Activated naive CD8-positive, alpha-beta T cell treated with anti-CD3 and anti-CD28 coated beads, Interleukin-2, amount 10 ng/mL, durations not matched to agents 7 days and 5 days (primary cell): ENCODE results near the gene REG1A. TPM values are rescaled to one million over a fixed set of nuclear protein-coding genes. Genes with fewer than 3 reads are reported as not detected.

Source experiments
- ATAC-seq: fragments of 150-1000 bp; cut with Tn5 transposase; one replicate; pipeline ENCODE4 v1.10.0; 2021; ENCODE audit warnings: low read depth, moderate library complexity
- POLR2A ChIA-PET: fragments of 350-600 bp; sonication (Branson Sonifier 250); formaldehyde crosslinking; loops from one replicate; lab custom pipeline; 2021; ENCODE audit warnings: antibody characterized with exemption; lab: Charles Lee
- DNase-seq: peaks from one replicate; pipeline ENCODE4 v3.0.0; 2021
- H3K27ac Mint-ChIP-seq: one replicate; pipeline ENCODE4 v1.8.0; 2022; ENCODE audit warnings: mild to moderate bottlenecking, mixed read lengths
- H3K27me3 Mint-ChIP-seq: one replicate; pipeline ENCODE4 v1.8.0; 2022; ENCODE audit warnings: mild to moderate bottlenecking, moderate library complexity, mixed read lengths
- H3K36me3 Mint-ChIP-seq: one replicate; pipeline ENCODE4 v1.8.0; 2021; ENCODE audit warnings: mild to moderate bottlenecking, mixed read lengths
- H3K4me1 Mint-ChIP-seq: one replicate; pipeline ENCODE4 v1.8.0; 2021; ENCODE audit warnings: mixed read lengths
- H3K4me3 Mint-ChIP-seq: one replicate; pipeline ENCODE4 v1.8.0; 2022; ENCODE audit warnings: mild to moderate bottlenecking, moderate library complexity, mixed read lengths
- H3K9me3 Mint-ChIP-seq: one replicate; pipeline ENCODE4 v1.8.0; 2021; ENCODE audit warnings: mixed read lengths
- total RNA-seq, 2 experiments: library from RNA; stranded (reverse); gene quantifications; one replicate each; pipeline ENCODE4 v1.2.3, GENCODE V29; 2021

REG1A gene
- total RNA-seq: not detected

DNA sequence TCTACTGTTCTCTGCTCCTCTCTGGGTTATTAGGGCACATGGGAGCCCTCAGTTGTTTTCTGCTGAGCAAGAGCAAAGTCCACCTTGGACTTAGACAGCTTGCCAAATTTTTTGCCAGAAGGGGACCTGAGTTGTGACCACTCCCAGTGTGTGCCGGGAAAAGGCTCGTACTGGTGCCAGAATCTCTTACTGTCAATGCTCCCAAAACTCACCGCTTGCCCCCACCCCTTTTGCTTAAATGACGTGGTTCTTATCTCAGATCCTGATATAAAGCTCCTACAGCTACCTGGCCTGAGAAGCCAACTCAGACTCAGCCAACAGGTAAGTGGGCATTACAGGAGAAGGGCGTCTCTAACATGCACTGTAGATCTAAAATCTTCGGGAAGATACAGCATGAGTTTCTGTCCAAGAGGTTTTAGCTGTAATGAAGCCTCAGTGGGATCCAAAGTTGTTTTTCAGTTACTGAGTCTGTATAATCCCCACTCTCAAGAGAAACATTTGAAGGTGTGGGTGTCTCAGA is at the start of gene REG1A:
Gene REG1A (plus strand): TSS at position 295 of the 520 bp plus-strand sequence. CDS start 374 bp downstream, outside the sequence.
- no peaks in the 10 kb centered on the region for H3K27me3 Mint-ChIP-seq
- DNase-seq: no peak
- no peak within 1 kb of the TSS for H3K27ac Mint-ChIP-seq
- peaks cover 1% of the 10 kb centered on the region for H3K9me3 Mint-ChIP-seq
- POLR2A ChIA-PET: no interaction called here
- no peaks in the 10 kb centered on the region for H3K4me1 Mint-ChIP-seq
- no peak within 1 kb of the TSS for H3K4me3 Mint-ChIP-seq
- no peaks in the 10 kb centered on the region for H3K36me3 Mint-ChIP-seq
- ATAC-seq: no peak

DNA sequence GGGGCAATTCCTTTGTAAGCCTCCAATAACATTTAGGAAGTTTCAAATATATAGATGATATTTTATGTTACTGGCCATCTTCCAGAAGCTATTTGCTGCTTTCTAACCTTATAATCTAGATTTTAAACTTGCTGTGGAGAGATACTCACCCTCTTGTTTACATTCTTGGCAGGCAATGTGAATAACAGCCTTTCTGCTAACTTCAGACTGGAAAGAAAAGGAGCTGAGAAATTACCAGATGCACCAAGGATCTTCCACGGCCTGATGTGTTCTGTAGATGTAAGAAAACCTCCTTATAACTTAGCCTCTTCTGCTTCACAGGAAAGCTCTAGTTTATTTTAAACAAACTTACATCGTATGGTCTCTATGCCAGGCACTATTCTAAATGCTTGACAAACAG is 49.2 kb upstream of the REG1A start:
- ATAC-seq (no peak), DNase-seq (no peak)
- peaks cover 9% of the 10 kb centered on the region for H3K9me3 Mint-ChIP-seq
- no peaks in the 10 kb centered on the region for H3K27me3 Mint-ChIP-seq
- H3K4me1 Mint-ChIP-seq: no peaks in the 10 kb centered on the region
- H3K27ac Mint-ChIP-seq: no peak overlapping the region
- no peaks in the 10 kb centered on the region for H3K36me3 Mint-ChIP-seq
- no peak overlapping the region for H3K4me3 Mint-ChIP-seq
- POLR2A ChIA-PET: no interaction called here

DNA sequence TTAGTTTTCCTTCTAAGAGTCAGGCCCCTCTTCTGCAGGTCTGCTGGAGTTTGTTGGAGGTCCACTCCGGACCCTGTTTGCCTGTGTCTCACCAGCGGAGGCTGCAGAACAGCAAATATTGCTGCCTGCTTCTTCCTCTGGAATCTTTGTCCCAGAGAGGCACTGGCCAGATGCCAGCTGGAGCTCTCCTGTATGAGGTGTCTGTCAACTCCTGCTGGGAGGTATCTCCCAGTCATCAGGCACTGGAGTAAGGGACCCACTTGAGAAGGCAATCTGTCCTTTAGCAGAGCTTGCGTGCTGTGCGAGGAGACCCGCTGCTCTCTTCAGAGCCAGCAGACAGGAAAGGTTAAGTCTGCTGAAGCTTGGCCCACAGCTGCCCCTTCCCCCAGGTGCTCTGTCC is 37.3 kb upstream of the REG1A start:
- POLR2A ChIA-PET: no interaction called here
- Mint-ChIP-seq H3K36me3 (no peaks in the 10 kb centered on the region), H3K27me3 (no peaks in the 10 kb centered on the region), H3K4me1 (no peaks in the 10 kb centered on the region), H3K4me3 (no peak overlapping the region), H3K9me3 (peaks cover 6% of the 10 kb centered on the region), H3K27ac (no peak overlapping the region)
- DNase-seq (no peak), ATAC-seq (no peak)

- POLR2A ChIA-PET: no interaction called here
- H3K4me1 Mint-ChIP-seq: no peaks in the 10 kb centered on the region
- no peak overlapping the region for H3K27ac Mint-ChIP-seq
- no peaks in the 10 kb centered on the region for H3K36me3 Mint-ChIP-seq
- no peak for ATAC-seq
- no peak for DNase-seq
- no peak overlapping the region for H3K4me3 Mint-ChIP-seq
- H3K9me3 Mint-ChIP-seq: peaks cover 6% of the 10 kb centered on the region
- no peaks in the 10 kb centered on the region for H3K27me3 Mint-ChIP-seq
These were observed 36.6 kb upstream of the REG1A start for GRCh38 chr2:79083597-79084251.

- no peak overlapping the region for H3K27ac Mint-ChIP-seq
- no peaks in the 10 kb centered on the region for H3K36me3 Mint-ChIP-seq
- H3K9me3 Mint-ChIP-seq: peaks cover 6% of the 10 kb centered on the region
- no peak for ATAC-seq
- no peak overlapping the region for H3K4me3 Mint-ChIP-seq
- DNase-seq: no peak
- H3K4me1 Mint-ChIP-seq: no peaks in the 10 kb centered on the region
- no peaks in the 10 kb centered on the region for H3K27me3 Mint-ChIP-seq
- POLR2A ChIA-PET: no interaction called here
These were observed 35.7 kb upstream of the REG1A start for GRCh38 chr2:79084495-79085135.

DNA sequence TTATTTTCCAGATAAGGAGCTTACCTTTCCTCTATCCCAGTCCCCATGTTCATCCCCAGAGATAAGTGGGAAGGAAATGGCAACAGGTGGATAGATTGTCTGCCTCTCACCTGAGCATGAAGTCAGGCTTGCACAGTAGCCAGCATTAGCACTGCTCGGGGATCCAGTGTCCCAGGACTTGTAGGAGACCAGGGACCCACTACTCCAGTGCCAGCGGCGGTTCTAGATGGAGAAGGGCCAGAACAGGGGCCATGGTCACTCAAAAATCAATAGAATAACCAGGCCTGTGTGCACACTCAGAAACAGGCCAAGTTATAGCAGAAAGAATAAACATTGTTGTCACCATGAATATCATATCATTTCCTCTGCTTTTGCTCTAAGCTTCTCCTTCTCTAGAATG is 34.9 kb upstream of the REG1A start:
- no peak for ATAC-seq
- Mint-ChIP-seq H3K4me1 (no peaks in the 10 kb centered on the region), H3K4me3 (no peak overlapping the region), H3K27me3 (no peaks in the 10 kb centered on the region), H3K36me3 (no peaks in the 10 kb centered on the region), H3K27ac (no peak overlapping the region), H3K9me3 (peaks cover 6% of the 10 kb centered on the region)
- DNase-seq: no peak
- POLR2A ChIA-PET: no interaction called here

DNA sequence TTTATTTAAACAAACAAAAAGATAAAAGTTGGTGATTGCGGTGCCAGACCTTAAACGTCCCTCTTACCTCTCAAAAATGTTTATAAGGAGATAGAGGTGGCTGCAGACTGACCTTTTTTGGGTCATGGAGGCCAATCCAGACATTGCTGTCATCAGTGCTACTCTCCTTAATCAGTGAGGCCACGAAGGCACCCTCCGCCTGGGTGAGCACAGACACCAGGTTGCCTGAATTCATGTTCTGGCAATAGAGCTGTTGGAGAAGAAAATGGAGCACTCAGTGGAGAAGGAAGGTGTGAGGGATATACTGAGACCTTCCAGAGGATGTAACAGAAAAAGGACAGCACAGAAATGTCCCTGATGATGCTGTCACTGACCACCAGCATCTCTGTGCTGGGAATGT is 34.0 kb upstream of the REG1A start:
- H3K9me3 Mint-ChIP-seq: peaks cover 5% of the 10 kb centered on the region
- H3K27me3 Mint-ChIP-seq: no peaks in the 10 kb centered on the region
- DNase-seq (no peak), ATAC-seq (no peak)
- no peak overlapping the region for H3K27ac Mint-ChIP-seq
- H3K4me1 Mint-ChIP-seq: no peaks in the 10 kb centered on the region
- no peaks in the 10 kb centered on the region for H3K36me3 Mint-ChIP-seq
- H3K4me3 Mint-ChIP-seq: no peak overlapping the region
- POLR2A ChIA-PET: no interaction called here

- no peak for DNase-seq
- no peaks in the 10 kb centered on the region for H3K4me1 Mint-ChIP-seq
- ATAC-seq: no peak
These were observed 32.4 kb upstream of the REG1A start, which contains the start of gene REG1B for GRCh38 chr2:79087785-79088364. TSS of gene REG1B (minus strand) at chr2:79087993. CDS start at chr2:79087612, 381 bp downstream.

GRCh38 chr2:79090693-79091092 is 29.6 kb upstream of the REG1A start:
- H3K36me3 Mint-ChIP-seq: no peaks in the 10 kb centered on the region
- no peak for DNase-seq
- H3K9me3 Mint-ChIP-seq: peaks cover 5% of the 10 kb centered on the region
- H3K27me3 Mint-ChIP-seq: no peaks in the 10 kb centered on the region
- no peak overlapping the region for H3K4me3 Mint-ChIP-seq
- no peaks in the 10 kb centered on the region for H3K4me1 Mint-ChIP-seq
- POLR2A ChIA-PET: no interaction called here
- no peak for ATAC-seq
- no peak overlapping the region for H3K27ac Mint-ChIP-seq

More at GRCh38 chr2:79087785-79088364, 32.4 kb upstream of the REG1A start, which contains the start of gene REG1B:
- no peak within 1 kb of the TSS for H3K27ac Mint-ChIP-seq
- no peaks in the 10 kb centered on the region for H3K27me3 Mint-ChIP-seq
- H3K4me3 Mint-ChIP-seq: no peak within 1 kb of the TSS
- peaks cover 5% of the 10 kb centered on the region for H3K9me3 Mint-ChIP-seq
- POLR2A ChIA-PET: no interaction called here
- H3K36me3 Mint-ChIP-seq: no peaks in the 10 kb centered on the region

DNA sequence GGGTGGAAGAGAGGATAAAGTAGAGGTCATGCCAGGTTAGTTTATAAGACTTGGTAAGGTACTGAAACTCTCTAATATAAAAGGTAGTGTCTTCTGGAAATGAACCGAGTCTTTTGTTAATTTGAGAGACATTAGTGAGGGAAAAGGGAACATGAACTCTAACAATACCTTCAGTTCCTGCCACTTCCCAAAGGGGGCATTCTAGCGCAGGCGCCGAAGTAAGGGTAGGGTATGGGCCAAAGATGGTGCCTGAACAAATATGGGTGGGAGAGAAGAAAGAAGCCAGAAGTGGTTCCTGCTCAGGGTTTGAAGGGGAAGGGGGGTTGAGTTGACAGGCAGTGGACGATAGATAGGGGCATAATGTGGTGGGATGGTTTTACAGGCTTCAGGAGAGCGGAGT is 22.4 kb upstream of the REG1A start:
- Mint-ChIP-seq H3K36me3 (no peaks in the 10 kb centered on the region), H3K9me3 (peaks cover 8% of the 10 kb centered on the region), H3K4me1 (no peaks in the 10 kb centered on the region), H3K27me3 (no peaks in the 10 kb centered on the region), H3K4me3 (no peak overlapping the region), H3K27ac (no peak overlapping the region)
- POLR2A ChIA-PET: no interaction called here
- ATAC-seq: no peak
- no peak for DNase-seq

DNA sequence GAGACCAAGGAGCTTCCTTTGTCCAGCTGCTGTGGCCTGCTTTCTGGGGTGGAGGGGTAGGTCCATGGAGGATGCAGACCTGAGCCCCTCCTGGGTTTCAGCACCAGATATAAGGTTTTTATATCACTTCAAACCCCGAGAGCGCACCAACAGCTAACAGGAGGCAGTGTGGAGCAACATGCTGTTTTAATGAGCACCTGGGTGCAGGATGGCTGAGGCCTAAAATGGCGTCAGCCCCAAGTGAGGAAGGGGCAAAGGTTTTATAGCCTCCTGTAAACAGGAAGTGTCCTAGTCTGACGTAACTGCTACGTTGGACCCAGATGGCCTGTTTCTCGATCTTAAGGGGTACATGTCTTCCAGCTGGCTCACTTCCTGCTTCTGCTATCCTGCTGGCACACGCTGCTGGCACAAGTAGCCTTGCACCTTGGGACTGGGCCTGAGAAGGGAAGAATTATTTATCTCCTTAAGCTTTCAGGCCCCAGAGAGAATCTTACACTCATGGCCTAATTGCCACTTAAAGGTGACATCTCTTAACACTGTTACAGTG is 21.1 kb upstream of the REG1A start:
- Mint-ChIP-seq H3K4me3 (no peak overlapping the region), H3K36me3 (no peaks in the 10 kb centered on the region), H3K4me1 (no peaks in the 10 kb centered on the region), H3K27me3 (no peaks in the 10 kb centered on the region), H3K9me3 (peaks cover 8% of the 10 kb centered on the region), H3K27ac (no peak overlapping the region)
- DNase-seq (no peak), ATAC-seq (no peak)
- POLR2A ChIA-PET: no interaction called here

GRCh38 chr2:79100285-79100684 is 20.0 kb upstream of the REG1A start:
- Mint-ChIP-seq H3K36me3 (no peaks in the 10 kb centered on the region), H3K27ac (no peak overlapping the region), H3K4me3 (no peak overlapping the region), H3K9me3 (peaks cover 8% of the 10 kb centered on the region), H3K27me3 (no peaks in the 10 kb centered on the region), H3K4me1 (no peaks in the 10 kb centered on the region)
- no peak for DNase-seq
- POLR2A ChIA-PET: no interaction called here
- ATAC-seq: no peak

DNA sequence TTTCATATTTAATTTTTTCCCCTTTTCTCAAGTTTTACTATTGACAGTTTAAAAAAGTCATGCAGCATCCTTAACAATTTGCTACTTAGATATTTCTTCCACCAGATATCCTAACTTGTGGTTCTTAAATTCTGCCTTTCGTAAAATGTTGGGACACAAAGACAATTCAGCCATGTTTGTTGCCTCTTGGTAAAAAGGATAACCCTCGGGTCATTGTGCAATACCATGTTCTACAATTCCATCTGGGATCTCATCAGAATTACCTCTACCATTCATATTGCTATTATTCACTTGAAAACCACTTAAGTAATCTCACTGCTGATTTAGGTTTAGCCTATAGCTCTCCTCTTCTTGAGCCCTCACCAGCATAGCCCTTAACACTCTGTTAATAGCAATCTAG is 19.3 kb upstream of the REG1A start:
- ATAC-seq (no peak), DNase-seq (no peak)
- H3K9me3 Mint-ChIP-seq: peaks cover 8% of the 10 kb centered on the region
- no peaks in the 10 kb centered on the region for H3K4me1 Mint-ChIP-seq
- H3K27ac Mint-ChIP-seq: no peak overlapping the region
- H3K4me3 Mint-ChIP-seq: no peak overlapping the region
- no peaks in the 10 kb centered on the region for H3K36me3 Mint-ChIP-seq
- POLR2A ChIA-PET: no interaction called here
- H3K27me3 Mint-ChIP-seq: no peaks in the 10 kb centered on the region
